GM23248 (cell line): ENCODE measurements around the gene EIPR1. TPM values are rescaled to one million over a fixed set of nuclear protein-coding genes. Genes with fewer than 3 reads are reported as not detected.

Source experiments
- DNase-seq: peaks from one replicate; pipeline ENCODE4 v3.0.0-alpha.2; 2015
- H2AFZ ChIP-seq: fragments of 200-600 bp; sonication (generic); 2 replicates; pipeline ENCODE4 v1.6.1; 2016; ENCODE audit warnings: antibody characterized with exemption
- H3F3A ChIP-seq: fragments of 200-600 bp; sonication (generic); 2 replicates; pipeline ENCODE4 v1.6.1; 2016; ENCODE audit warnings: mild to moderate bottlenecking, antibody characterized with exemption, mixed run types; ENCODE audit not compliant: insufficient read depth
- H3K27ac ChIP-seq: fragments of 200-600 bp; sonication (generic); 2 replicates; pipeline ENCODE4 v1.5.1; 2016; ENCODE audit warnings: mild to moderate bottlenecking
- H3K27me3 ChIP-seq: fragments of 200-600 bp; sonication (generic); replicated peaks from 2 replicates; pipeline ENCODE4 v1.6.1; 2016; ENCODE audit warnings: mild to moderate bottlenecking; ENCODE audit not compliant: insufficient read depth
- H3K36me3 ChIP-seq: fragments of 200-600 bp; sonication (generic); 2 replicates; pipeline ENCODE4 v1.6.1; 2016; ENCODE audit warnings: low read depth, mild to moderate bottlenecking
- H3K4me1 ChIP-seq: fragments of 200-600 bp; sonication (generic); 2 replicates; pipeline ENCODE4 v1.6.1; 2016; ENCODE audit warnings: mild to moderate bottlenecking; ENCODE audit not compliant: insufficient read depth
- H3K4me2 ChIP-seq: fragments of 200-600 bp; sonication (generic); one replicate; pipeline ENCODE4 v1.6.1; 2016; ENCODE audit warnings: mild to moderate bottlenecking; ENCODE audit not compliant: unreplicated experiment
- H3K4me3 ChIP-seq: fragments of 200-600 bp; sonication (generic); 2 replicates; pipeline ENCODE4 v1.5.1; 2016; ENCODE audit warnings: mild to moderate bottlenecking
- H3K79me2 ChIP-seq: fragments of 200-600 bp; sonication (generic); 2 replicates; pipeline ENCODE4 v1.6.1; 2016; ENCODE audit warnings: mild to moderate bottlenecking; ENCODE audit not compliant: insufficient read depth
- H3K9ac ChIP-seq: fragments of 200-600 bp; sonication (generic); 2 replicates; pipeline ENCODE4 v1.6.1; 2016; ENCODE audit warnings: mild to moderate bottlenecking
- H3K9me2 ChIP-seq: fragments of 200-600 bp; sonication (generic); 2 replicates; pipeline ENCODE4 v1.6.1; 2016; ENCODE audit warnings: mixed run types, mild to moderate bottlenecking, moderate library complexity; ENCODE audit not compliant: insufficient read depth
- H3K9me3 ChIP-seq: fragments of 200-600 bp; sonication (generic); one replicate; pipeline ENCODE4 v1.6.1; 2017; ENCODE audit warnings: low read depth
- H4K20me1 ChIP-seq: fragments of 200-600 bp; sonication (generic); 2 replicates; pipeline ENCODE4 v1.6.0; 2016; ENCODE audit not compliant: insufficient read depth
- EZH2 ChIP-seq: fragments of 200-600 bp; sonication (generic); IDR thresholded peaks from 2 replicates; pipeline ENCODE4 v1.6.1; 2018; ENCODE audit warnings: antibody characterized with exemption, mild to moderate bottlenecking; ENCODE audit not compliant: insufficient read depth, poor library complexity, severe bottlenecking
- EZH2phosphoT487 ChIP-seq: fragments of 200-600 bp; sonication (generic); IDR thresholded peaks from 2 replicates; pipeline ENCODE4 v1.6.1; 2018; ENCODE audit warnings: antibody characterized with exemption, moderate library complexity, mild to moderate bottlenecking, low read depth; ENCODE audit not compliant: insufficient read depth
- WGBS, 2 experiments: methylation state at CpG; one replicate each; pipeline ENCODE4 v1.1.6; 2015 to 2017; ENCODE audit warnings: low lambda C conversion rate in 2 of 2, low coverage in 1 of 2; ENCODE audit errors: missing lambda C conversion rate in 2 of 2; 5-methylcytosine and 5-hydroxymethylcytosine counted together
- in situ Hi-C: fragments of 300-500 bp; cut with MboI; formaldehyde crosslinking; loops from 2 replicates; pipeline ENCODE4 v1.15.0; 2020
- polyA plus RNA-seq: library from polyadenylated mRNA; unstranded; fragments of >200 nt; fragmentation: Nextera tagmentation; extraction: Ambion mirVana; gene quantifications from 2 replicates; pipeline ENCODE4 v1.2.1, GENCODE V29; 2016
- total RNA-seq: library from RNA; depleted of rRNA; stranded (reverse); fragments of >200 nt; shearing (Covaris generic); gene quantifications from 2 replicates; pipeline ENCODE4 v1.2.3, GENCODE V29; 2014

EIPR1 gene
- total and polyA plus RNA-seq, 2 experiments from 2014 or later, result 20.2 to 46.5 TPM

DNA sequence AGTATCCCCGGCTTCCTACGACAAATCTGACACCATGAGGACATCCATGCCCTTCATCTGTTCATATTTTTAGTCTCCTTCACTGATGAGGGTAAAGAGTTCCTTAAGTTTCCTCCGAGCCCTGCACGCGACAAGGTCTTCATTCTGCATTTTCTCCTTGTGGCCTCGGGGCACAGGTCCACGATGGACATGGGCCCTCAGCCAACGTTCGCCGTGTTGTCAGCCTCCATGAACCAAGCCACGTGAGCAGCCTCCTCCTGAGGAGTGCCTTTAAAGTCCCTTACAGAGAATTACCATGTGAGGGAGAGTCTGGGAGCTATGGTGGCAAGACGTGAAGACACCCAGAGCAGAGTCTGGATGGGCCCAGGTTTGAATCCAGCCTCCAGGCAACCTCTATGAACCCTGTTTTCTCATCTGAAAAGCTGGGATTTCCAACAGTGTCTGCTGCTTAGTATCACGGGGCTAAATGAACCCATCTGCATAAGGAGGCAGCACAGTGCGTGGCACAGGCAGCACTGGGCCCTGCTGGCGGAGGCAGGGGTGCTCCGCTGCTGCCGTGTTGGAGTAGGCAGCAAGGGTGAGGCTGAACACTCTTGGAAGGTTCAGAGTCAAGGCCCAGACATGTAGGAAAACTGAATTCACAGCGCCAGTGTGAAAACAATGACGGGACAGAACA, 54.1 kb downstream of the EIPR1 start:
- Histone ChIP-seq H3K9me3 (no peaks in the 10 kb centered on the region), H3K27me3 (no peaks in the 10 kb centered on the region), H3K9ac (no peak overlapping the region), H3F3A (no peaks in the 10 kb centered on the region), H3K36me3 (no peaks in the 10 kb centered on the region), H3K4me2 (no peak overlapping the region), H2AFZ (no peak overlapping the region), H3K4me3 (no peak overlapping the region), H3K27ac (no peak overlapping the region), H3K79me2 (no peaks in the 10 kb centered on the region), H4K20me1 (no peaks in the 10 kb centered on the region), H3K9me2 (no peaks in the 10 kb centered on the region), H3K4me1 (no peaks in the 10 kb centered on the region)
- 92 to 94% methylated on average over 19 of the region's 19 CpGs for WGBS, 2 experiments
- DNase-seq, result no peak
- no peak for TF ChIP-seq EZH2
- TF ChIP-seq EZH2phosphoT487, result no peak
- in situ Hi-C loops, result no loop called here

DNA sequence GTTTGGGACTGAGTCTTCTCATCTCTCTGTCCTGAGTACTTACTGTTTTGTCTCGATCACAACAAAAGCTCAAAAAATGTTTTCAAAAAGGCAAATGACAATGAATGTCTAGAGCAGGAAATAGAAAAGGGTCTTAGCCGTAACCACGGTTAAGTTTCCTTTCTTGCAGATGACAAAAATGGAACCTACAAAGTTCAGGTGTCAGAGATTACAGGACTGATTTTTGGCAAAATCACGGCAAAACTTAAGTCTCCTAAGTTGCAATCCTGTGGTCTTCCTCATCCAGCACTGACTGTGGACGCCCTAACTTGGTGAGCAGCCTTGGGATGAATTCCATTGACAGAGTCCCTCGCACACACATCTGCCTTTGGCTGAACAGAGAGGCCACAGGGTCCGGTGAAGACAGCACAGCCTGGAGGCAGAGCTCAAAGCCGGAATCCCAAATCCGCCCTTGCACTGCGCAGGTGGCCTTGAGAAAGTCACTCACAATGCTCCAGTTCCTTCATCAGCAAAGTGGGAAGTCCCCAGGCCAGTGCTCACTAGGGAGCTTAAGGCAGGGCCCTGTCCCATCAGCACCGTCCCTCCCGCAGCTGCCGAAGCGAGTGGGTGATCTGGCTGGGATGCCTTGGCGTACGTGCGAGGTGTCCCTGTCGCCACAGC, 55.2 kb downstream of the EIPR1 start:
- Histone ChIP-seq H4K20me1 (no peaks in the 10 kb centered on the region), H3K4me2 (no peak overlapping the region), H3K27ac (no peak overlapping the region), H3K9me3 (no peaks in the 10 kb centered on the region), H3K4me1 (no peaks in the 10 kb centered on the region), H3K79me2 (no peaks in the 10 kb centered on the region), H3K27me3 (no peaks in the 10 kb centered on the region), H3F3A (no peaks in the 10 kb centered on the region), H3K36me3 (no peaks in the 10 kb centered on the region), H3K9ac (no peak overlapping the region), H2AFZ (no peak overlapping the region), H3K4me3 (no peak overlapping the region), H3K9me2 (no peaks in the 10 kb centered on the region)
- TF ChIP-seq EZH2phosphoT487, result no peak
- TF ChIP-seq EZH2, result no peak
- in situ Hi-C loops, result no loop called here
- 91 to 94% methylated on average over 18 of the region's 18 CpGs for WGBS, 2 experiments
- DNase-seq, result no peak

DNA sequence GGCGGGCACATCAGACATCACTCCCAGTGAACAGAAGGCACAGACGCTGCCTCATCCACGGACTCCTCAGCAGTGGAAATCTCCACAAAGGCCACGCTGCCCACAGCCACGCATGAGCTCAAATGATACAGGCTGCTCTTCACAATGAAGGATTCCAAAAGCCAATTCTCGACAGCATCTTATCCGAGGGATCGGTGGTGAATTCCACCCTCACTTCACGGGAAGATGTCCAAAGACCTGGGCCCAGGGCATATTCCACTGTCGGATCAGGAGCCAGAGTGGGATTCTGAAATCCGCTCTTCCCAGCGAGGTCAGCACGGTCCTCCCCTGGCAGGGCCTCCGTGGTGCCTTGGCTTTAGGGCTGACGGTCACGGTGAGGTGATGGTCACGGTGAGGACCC, 55.8 kb downstream of the EIPR1 start:
- in situ Hi-C loops, result no loop called here
- H3K9me3 ChIP-seq, result no peaks in the 10 kb centered on the region
- H2AFZ ChIP-seq, result no peak overlapping the region
- H3K36me3 ChIP-seq, result no peaks in the 10 kb centered on the region
- no peaks in the 10 kb centered on the region for H3K4me1 ChIP-seq
- no peak overlapping the region for H3K4me3 ChIP-seq
- H3K9me2 ChIP-seq, result no peaks in the 10 kb centered on the region
- no peaks in the 10 kb centered on the region for H3K79me2 ChIP-seq
- H3K27ac ChIP-seq, result no peak overlapping the region
- H3K4me2 ChIP-seq, result no peak overlapping the region
- H3K27me3 ChIP-seq, result no peaks in the 10 kb centered on the region
- WGBS, 2 experiments, result 90 to 92% methylated on average over 17 of the region's 17 CpGs
- no peak for DNase-seq
- H3K9ac ChIP-seq, result no peak overlapping the region
- H4K20me1 ChIP-seq, result no peaks in the 10 kb centered on the region
- H3F3A ChIP-seq, result no peaks in the 10 kb centered on the region
- TF ChIP-seq EZH2phosphoT487 (no peak), EZH2 (no peak)

DNA sequence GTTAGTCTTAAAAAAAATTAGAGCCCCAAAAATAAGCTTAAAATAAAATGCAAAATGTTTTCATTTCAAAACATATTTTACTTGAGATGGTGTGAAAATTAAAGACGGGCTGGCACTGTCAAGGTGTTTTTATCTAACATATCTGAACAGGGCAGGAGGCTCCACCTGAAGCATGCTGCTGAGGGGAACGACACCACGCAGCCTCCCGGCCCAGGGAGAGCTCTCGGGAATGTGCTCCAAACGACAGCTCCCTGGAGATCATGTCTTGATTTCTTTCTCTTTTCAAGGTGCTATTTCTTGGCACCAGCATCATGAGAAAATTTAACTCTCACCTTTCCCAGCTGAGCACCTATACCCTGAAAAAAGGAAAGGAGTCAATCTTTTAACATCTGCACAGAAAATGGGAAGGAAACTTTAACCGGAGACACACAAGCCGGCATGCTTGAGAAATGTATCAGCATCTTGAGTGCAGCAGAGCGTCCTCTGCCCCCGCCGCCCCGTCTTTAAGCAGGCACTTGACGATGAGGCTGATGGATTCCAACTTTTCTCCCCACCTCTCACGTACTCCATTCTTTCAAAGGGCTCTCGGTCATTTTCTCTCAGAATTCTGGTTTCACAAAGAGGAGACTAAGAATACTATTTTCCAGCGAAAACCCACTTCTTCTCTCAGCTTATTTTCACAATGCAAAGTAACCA, 56.6 kb downstream of the EIPR1 start:
- Histone ChIP-seq H3K4me1 (no peaks in the 10 kb centered on the region), H3K27ac (no peak overlapping the region), H3K27me3 (no peaks in the 10 kb centered on the region), H3K4me2 (no peak overlapping the region), H3K4me3 (no peak overlapping the region), H2AFZ (no peak overlapping the region), H3K9me3 (no peaks in the 10 kb centered on the region), H4K20me1 (no peaks in the 10 kb centered on the region), H3K79me2 (no peaks in the 10 kb centered on the region), H3K9ac (no peak overlapping the region), H3F3A (no peaks in the 10 kb centered on the region), H3K9me2 (no peaks in the 10 kb centered on the region), H3K36me3 (no peaks in the 10 kb centered on the region)
- TF ChIP-seq EZH2, result no peak
- TF ChIP-seq EZH2phosphoT487, result no peak
- WGBS, 2 experiments, result 81% methylated on average over 16 of the region's 16 CpGs
- no peak for DNase-seq
- in situ Hi-C loops, result no loop called here
